Measurements from ENCODE around the gene NCKAP5.

Gene NCKAP5

GRCh38 chr2:133422931-133423351, 145.3 kb downstream of the NCKAP5 start:
- no CpG with 5 or more reads among the region's 5 CpGs for WGBS (ENCODE audit: extremely low coverage, insufficient coverage, low lambda C conversion rate)
- no peak overlapping the region for H3K27ac ChIP-seq (ENCODE audit: low read depth, low read length)
- no peak for DNase-seq
- H2BK5ac ChIP-seq (ENCODE audit: low read length) = no peak overlapping the region
- no peak overlapping the region for H3K4ac ChIP-seq (ENCODE audit: low read depth, low read length)
- H4K8ac ChIP-seq (ENCODE audit: low read depth, low read length) = no peak overlapping the region
- no peaks in the 10 kb centered on the region for H3K36me3 ChIP-seq (ENCODE audit: control insufficient read depth, insufficient read depth, low read length)
- H3K18ac ChIP-seq (ENCODE audit: low read length) = no peak overlapping the region
- H2BK120ac ChIP-seq (ENCODE audit: low read depth, low read length) = no peak overlapping the region
- no peak overlapping the region for H3K4me3 ChIP-seq (ENCODE audit: low read length)
- H3K27me3 ChIP-seq (ENCODE audit: insufficient read depth, low read length, poor library complexity) = no peaks in the 10 kb centered on the region
- H3K9ac ChIP-seq (ENCODE audit: low read length) = no peak overlapping the region
- H4K5ac ChIP-seq (ENCODE audit: low read length) = no peak overlapping the region
- H3K56ac ChIP-seq (ENCODE audit: low read length) = no peak overlapping the region
- no peak overlapping the region for H2AK5ac ChIP-seq (ENCODE audit: low read length)
- peaks cover 13% of the 10 kb centered on the region for H3K4me1 ChIP-seq (ENCODE audit: control insufficient read depth, low read depth, low read length)
- H2BK15ac ChIP-seq (replicated peaks; ENCODE audit: low read depth) = no peak overlapping the region
- H3K79me1 ChIP-seq (ENCODE audit: low read length) = no peaks in the 10 kb centered on the region
- no peak overlapping the region for H3K4me2 ChIP-seq (ENCODE audit: low read length)
- H3K23ac ChIP-seq (ENCODE audit: low read length) = no peak overlapping the region
- H3K79me2 ChIP-seq (ENCODE audit: control insufficient read depth, insufficient read depth, low read length) = no peaks in the 10 kb centered on the region

GRCh38 chr2:133421516-133422324, 146.5 kb downstream of the NCKAP5 start:
- Histone ChIP-seq H3K4ac (ENCODE audit: low read depth, low read length) (no peak overlapping the region), H4K5ac (ENCODE audit: low read length) (no peak overlapping the region), H3K23ac (ENCODE audit: low read length) (no peak overlapping the region), H2BK5ac (ENCODE audit: low read length) (no peak overlapping the region), H3K4me3 (ENCODE audit: low read length) (no peak overlapping the region), H3K18ac (ENCODE audit: low read length) (peak overlapping the region; percentile 18), H2BK120ac (ENCODE audit: low read depth, low read length) (no peak overlapping the region), H3K4me2 (ENCODE audit: low read length) (no peak overlapping the region), H3K36me3 (ENCODE audit: control insufficient read depth, insufficient read depth, low read length) (no peaks in the 10 kb centered on the region), H4K8ac (ENCODE audit: low read depth, low read length) (no peak overlapping the region), H3K27ac (ENCODE audit: low read depth, low read length) (no peak overlapping the region), H2BK15ac (replicated peaks; ENCODE audit: low read depth) (no peak overlapping the region), H3K9ac (ENCODE audit: low read length) (no peak overlapping the region), H3K27me3 (ENCODE audit: insufficient read depth, low read length, poor library complexity) (no peaks in the 10 kb centered on the region), H3K56ac (ENCODE audit: low read length) (no peak overlapping the region), H3K79me2 (ENCODE audit: control insufficient read depth, insufficient read depth, low read length) (no peaks in the 10 kb centered on the region), H3K79me1 (ENCODE audit: low read length) (no peaks in the 10 kb centered on the region), H2AK5ac (ENCODE audit: low read length) (no peak overlapping the region), H3K4me1 (ENCODE audit: control insufficient read depth, low read depth, low read length) (peaks cover 13% of the 10 kb centered on the region)
- DNase-seq = peak; percentile 60
- WGBS (ENCODE audit: extremely low coverage, insufficient coverage, low lambda C conversion rate) = no CpG with 5 or more reads among the region's 4 CpGs

GRCh38 chr2:133420788-133421187, 147.5 kb downstream of the NCKAP5 start:
- Histone ChIP-seq H3K9ac (ENCODE audit: low read length) (no peak overlapping the region), H2AK5ac (ENCODE audit: low read length) (no peak overlapping the region), H3K4me2 (ENCODE audit: low read length) (no peak overlapping the region), H3K27ac (ENCODE audit: low read depth, low read length) (no peak overlapping the region), H2BK120ac (ENCODE audit: low read depth, low read length) (no peak overlapping the region), H2BK15ac (replicated peaks; ENCODE audit: low read depth) (no peak overlapping the region), H3K4me1 (ENCODE audit: control insufficient read depth, low read depth, low read length) (peaks cover 13% of the 10 kb centered on the region), H3K4me3 (ENCODE audit: low read length) (no peak overlapping the region), H3K27me3 (ENCODE audit: insufficient read depth, low read length, poor library complexity) (no peaks in the 10 kb centered on the region), H3K4ac (ENCODE audit: low read depth, low read length) (no peak overlapping the region), H3K23ac (ENCODE audit: low read length) (no peak overlapping the region), H4K5ac (ENCODE audit: low read length) (no peak overlapping the region), H4K8ac (ENCODE audit: low read depth, low read length) (no peak overlapping the region), H3K18ac (ENCODE audit: low read length) (no peak overlapping the region), H3K36me3 (ENCODE audit: control insufficient read depth, insufficient read depth, low read length) (no peaks in the 10 kb centered on the region), H2BK5ac (ENCODE audit: low read length) (no peak overlapping the region), H3K56ac (ENCODE audit: low read length) (no peak overlapping the region), H3K79me1 (ENCODE audit: low read length) (no peaks in the 10 kb centered on the region), H3K79me2 (ENCODE audit: control insufficient read depth, insufficient read depth, low read length) (no peaks in the 10 kb centered on the region)
- no CpG with 5 or more reads among the region's 6 CpGs for WGBS (ENCODE audit: extremely low coverage, insufficient coverage, low lambda C conversion rate)
- no peak for DNase-seq

GRCh38 chr2:133418671-133419070, 149.6 kb downstream of the NCKAP5 start:
- H3K4me2 ChIP-seq (ENCODE audit: low read length) = no peak overlapping the region
- no peak overlapping the region for H4K5ac ChIP-seq (ENCODE audit: low read length)
- H2BK5ac ChIP-seq (ENCODE audit: low read length) = no peak overlapping the region
- H3K79me2 ChIP-seq (ENCODE audit: control insufficient read depth, insufficient read depth, low read length) = no peaks in the 10 kb centered on the region
- no peak overlapping the region for H4K8ac ChIP-seq (ENCODE audit: low read depth, low read length)
- H2BK120ac ChIP-seq (ENCODE audit: low read depth, low read length) = no peak overlapping the region
- no peak overlapping the region for H3K9ac ChIP-seq (ENCODE audit: low read length)
- H3K4me3 ChIP-seq (ENCODE audit: low read length) = no peak overlapping the region
- no peak overlapping the region for H3K56ac ChIP-seq (ENCODE audit: low read length)
- no peak overlapping the region for H2BK15ac ChIP-seq (replicated peaks; ENCODE audit: low read depth)
- no peak overlapping the region for H3K23ac ChIP-seq (ENCODE audit: low read length)
- H3K27ac ChIP-seq (ENCODE audit: low read depth, low read length) = no peak overlapping the region
- no CpG with 5 or more reads among the region's 4 CpGs for WGBS (ENCODE audit: extremely low coverage, insufficient coverage, low lambda C conversion rate)
- H3K79me1 ChIP-seq (ENCODE audit: low read length) = no peaks in the 10 kb centered on the region
- H3K4ac ChIP-seq (ENCODE audit: low read depth, low read length) = no peak overlapping the region
- H3K18ac ChIP-seq (ENCODE audit: low read length) = no peak overlapping the region
- no peak overlapping the region for H2AK5ac ChIP-seq (ENCODE audit: low read length)
- peaks cover 13% of the 10 kb centered on the region for H3K4me1 ChIP-seq (ENCODE audit: control insufficient read depth, low read depth, low read length)
- no peaks in the 10 kb centered on the region for H3K27me3 ChIP-seq (ENCODE audit: insufficient read depth, low read length, poor library complexity)
- no peaks in the 10 kb centered on the region for H3K36me3 ChIP-seq (ENCODE audit: control insufficient read depth, insufficient read depth, low read length)
- DNase-seq = no peak

GRCh38 chr2:133418021-133418420, 150.2 kb downstream of the NCKAP5 start:
- no CpG with 5 or more reads among the region's 2 CpGs for WGBS (ENCODE audit: extremely low coverage, insufficient coverage, low lambda C conversion rate)
- no peak overlapping the region for H2BK15ac ChIP-seq (replicated peaks; ENCODE audit: low read depth)
- H3K27me3 ChIP-seq (ENCODE audit: insufficient read depth, low read length, poor library complexity) = no peaks in the 10 kb centered on the region
- no peak overlapping the region for H3K27ac ChIP-seq (ENCODE audit: low read depth, low read length)
- DNase-seq = no peak
- peaks cover 11% of the 10 kb centered on the region for H3K4me1 ChIP-seq (ENCODE audit: control insufficient read depth, low read depth, low read length)
- H2BK120ac ChIP-seq (ENCODE audit: low read depth, low read length) = no peak overlapping the region
- H3K23ac ChIP-seq (ENCODE audit: low read length) = no peak overlapping the region
- H3K79me1 ChIP-seq (ENCODE audit: low read length) = no peaks in the 10 kb centered on the region
- no peak overlapping the region for H3K4me2 ChIP-seq (ENCODE audit: low read length)
- no peak overlapping the region for H2AK5ac ChIP-seq (ENCODE audit: low read length)
- no peaks in the 10 kb centered on the region for H3K79me2 ChIP-seq (ENCODE audit: control insufficient read depth, insufficient read depth, low read length)
- no peak overlapping the region for H2BK5ac ChIP-seq (ENCODE audit: low read length)
- H3K9ac ChIP-seq (ENCODE audit: low read length) = no peak overlapping the region
- no peak overlapping the region for H3K4ac ChIP-seq (ENCODE audit: low read depth, low read length)
- H3K18ac ChIP-seq (ENCODE audit: low read length) = no peak overlapping the region
- H4K5ac ChIP-seq (ENCODE audit: low read length) = no peak overlapping the region
- no peak overlapping the region for H4K8ac ChIP-seq (ENCODE audit: low read depth, low read length)
- H3K4me3 ChIP-seq (ENCODE audit: low read length) = no peak overlapping the region
- no peaks in the 10 kb centered on the region for H3K36me3 ChIP-seq (ENCODE audit: control insufficient read depth, insufficient read depth, low read length)
- H3K56ac ChIP-seq (ENCODE audit: low read length) = no peak overlapping the region

- H3K36me3 ChIP-seq (ENCODE audit: control insufficient read depth, insufficient read depth, low read length) = no peaks in the 10 kb centered on the region
- no peak overlapping the region for H3K18ac ChIP-seq (ENCODE audit: low read length)
- H3K4ac ChIP-seq (ENCODE audit: low read depth, low read length) = no peak overlapping the region
- H2BK120ac ChIP-seq (ENCODE audit: low read depth, low read length) = no peak overlapping the region
- WGBS (ENCODE audit: extremely low coverage, insufficient coverage, low lambda C conversion rate) = no CpG with 5 or more reads among the region's 4 CpGs
- H3K79me1 ChIP-seq (ENCODE audit: low read length) = no peaks in the 10 kb centered on the region
- no peak overlapping the region for H2BK15ac ChIP-seq (replicated peaks; ENCODE audit: low read depth)
- no peak overlapping the region for H3K23ac ChIP-seq (ENCODE audit: low read length)
- peaks cover 9% of the 10 kb centered on the region for H3K4me1 ChIP-seq (ENCODE audit: control insufficient read depth, low read depth, low read length)
- H3K9ac ChIP-seq (ENCODE audit: low read length) = no peak overlapping the region
- no peaks in the 10 kb centered on the region for H3K79me2 ChIP-seq (ENCODE audit: control insufficient read depth, insufficient read depth, low read length)
- H3K4me3 ChIP-seq (ENCODE audit: low read length) = no peak overlapping the region
- H2BK5ac ChIP-seq (ENCODE audit: low read length) = no peak overlapping the region
- H3K56ac ChIP-seq (ENCODE audit: low read length) = no peak overlapping the region
- no peak overlapping the region for H2AK5ac ChIP-seq (ENCODE audit: low read length)
- H4K5ac ChIP-seq (ENCODE audit: low read length) = no peak overlapping the region
- H3K4me2 ChIP-seq (ENCODE audit: low read length) = no peak overlapping the region
- H4K8ac ChIP-seq (ENCODE audit: low read depth, low read length) = no peak overlapping the region
- no peaks in the 10 kb centered on the region for H3K27me3 ChIP-seq (ENCODE audit: insufficient read depth, low read length, poor library complexity)
- DNase-seq = no peak
- H3K27ac ChIP-seq (ENCODE audit: low read depth, low read length) = no peak overlapping the region
These were observed 150.8 kb downstream of the NCKAP5 start for GRCh38 chr2:133417415-133417814.
